HL-60 (cell line): ENCODE data around the gene NELFE.

Experiments
- DNase-seq, 2 experiments: peaks; one replicate each; pipeline ENCODE4 v3.0.0-alpha.2; 2010 to 2020; ENCODE audit warnings: low read depth in 1 of 2, low spot score in 1 of 2
- H3K27ac ChIP-seq: fragments of 250-450 bp; sonication (Bioruptor Pico); replicated peaks from 2 replicates; pipeline ENCODE4 v1.5.1; 2020; ENCODE audit warnings: mild to moderate bottlenecking, moderate library complexity
- H3K27me3 ChIP-seq: fragments of 250-450 bp; sonication (Bioruptor Pico); 2 replicates; pipeline ENCODE4 v1.5.1; 2021; ENCODE audit warnings: mild to moderate bottlenecking, moderate library complexity; ENCODE audit not compliant: insufficient read depth, poor library complexity, severe bottlenecking
- H3K4me3 ChIP-seq: replicated peaks from 2 replicates; pipeline ENCODE4 v1.5.1; 2011; ENCODE audit warnings: mild to moderate bottlenecking, control low read depth, low read length; ENCODE audit not compliant: insufficient read depth
- GABPA ChIP-seq: IDR thresholded peaks from 2 replicates; pipeline ENCODE4 v1.6.1; 2012; ENCODE audit warnings: low read depth
- POLR2AphosphoS5 ChIP-seq: IDR thresholded peaks from 2 replicates; pipeline ENCODE4 v1.6.1; 2012; ENCODE audit warnings: low read depth
- SPI1 ChIP-seq: IDR thresholded peaks from 2 replicates; pipeline ENCODE4 v1.6.1; 2012; ENCODE audit warnings: low read depth, mild to moderate bottlenecking, borderline replicate concordance
- TF ChIP-seq, protein P1 (sequence below): IDR thresholded peaks from one replicate; pipeline ENCODE4 v1.5.1; 2011; ENCODE audit warnings: low read length, control low read depth, inconsistent platforms; ENCODE audit not compliant: insufficient read depth
- TF ChIP-seq, protein P2 (sequence below): IDR thresholded peaks from 2 replicates; pipeline ENCODE4 v1.6.1; 2012; ENCODE audit warnings: low read depth; ENCODE audit not compliant: insufficient replicate concordance

Gene NELFE

DNA sequence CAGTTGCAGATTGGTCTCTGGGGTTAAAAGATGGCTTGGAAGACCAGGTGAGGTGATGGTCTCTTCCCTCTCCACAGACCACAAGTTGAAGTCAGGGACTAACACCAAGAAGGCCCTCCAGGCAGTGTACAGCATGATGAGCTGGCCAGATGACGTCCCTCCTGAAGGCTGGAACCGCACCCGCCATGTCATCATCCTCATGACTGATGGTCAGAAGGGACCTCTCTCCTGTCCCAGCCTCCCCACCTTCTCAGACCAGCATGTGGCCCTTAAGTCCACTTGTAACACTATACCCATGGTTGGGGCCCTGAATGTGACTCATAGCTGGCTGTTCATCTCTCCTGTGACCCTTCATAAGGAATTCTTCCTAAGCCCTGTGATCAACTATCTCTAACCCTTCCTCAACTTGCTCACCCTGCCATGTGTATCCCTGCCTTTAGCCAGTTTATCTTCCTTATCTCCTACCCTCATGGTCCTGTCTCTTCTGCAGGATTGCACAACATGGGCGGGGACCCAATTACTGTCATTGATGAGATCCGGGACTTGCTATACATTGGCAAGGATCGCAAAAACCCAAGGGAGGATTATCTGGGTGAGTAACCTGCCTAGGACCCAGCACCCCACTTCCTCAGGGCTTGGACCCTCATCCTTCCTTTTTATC is 9.9 kb downstream of the NELFE start:
- H3K27ac ChIP-seq: no peak overlapping the region
- H3K4me3 ChIP-seq: no peak overlapping the region
- no peaks in the 10 kb centered on the region for H3K27me3 ChIP-seq
- TF ChIP-seq GABPA (no peak), POLR2AphosphoS5 (no peak; the same call in 1 of the 2 replicates), SPI1 (no peak)
- TF ChIP-seq, protein P1, sequence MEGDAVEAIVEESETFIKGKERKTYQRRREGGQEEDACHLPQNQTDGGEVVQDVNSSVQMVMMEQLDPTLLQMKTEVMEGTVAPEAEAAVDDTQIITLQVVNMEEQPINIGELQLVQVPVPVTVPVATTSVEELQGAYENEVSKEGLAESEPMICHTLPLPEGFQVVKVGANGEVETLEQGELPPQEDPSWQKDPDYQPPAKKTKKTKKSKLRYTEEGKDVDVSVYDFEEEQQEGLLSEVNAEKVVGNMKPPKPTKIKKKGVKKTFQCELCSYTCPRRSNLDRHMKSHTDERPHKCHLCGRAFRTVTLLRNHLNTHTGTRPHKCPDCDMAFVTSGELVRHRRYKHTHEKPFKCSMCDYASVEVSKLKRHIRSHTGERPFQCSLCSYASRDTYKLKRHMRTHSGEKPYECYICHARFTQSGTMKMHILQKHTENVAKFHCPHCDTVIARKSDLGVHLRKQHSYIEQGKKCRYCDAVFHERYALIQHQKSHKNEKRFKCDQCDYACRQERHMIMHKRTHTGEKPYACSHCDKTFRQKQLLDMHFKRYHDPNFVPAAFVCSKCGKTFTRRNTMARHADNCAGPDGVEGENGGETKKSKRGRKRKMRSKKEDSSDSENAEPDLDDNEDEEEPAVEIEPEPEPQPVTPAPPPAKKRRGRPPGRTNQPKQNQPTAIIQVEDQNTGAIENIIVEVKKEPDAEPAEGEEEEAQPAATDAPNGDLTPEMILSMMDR: no peak
- TF ChIP-seq, protein P2, sequence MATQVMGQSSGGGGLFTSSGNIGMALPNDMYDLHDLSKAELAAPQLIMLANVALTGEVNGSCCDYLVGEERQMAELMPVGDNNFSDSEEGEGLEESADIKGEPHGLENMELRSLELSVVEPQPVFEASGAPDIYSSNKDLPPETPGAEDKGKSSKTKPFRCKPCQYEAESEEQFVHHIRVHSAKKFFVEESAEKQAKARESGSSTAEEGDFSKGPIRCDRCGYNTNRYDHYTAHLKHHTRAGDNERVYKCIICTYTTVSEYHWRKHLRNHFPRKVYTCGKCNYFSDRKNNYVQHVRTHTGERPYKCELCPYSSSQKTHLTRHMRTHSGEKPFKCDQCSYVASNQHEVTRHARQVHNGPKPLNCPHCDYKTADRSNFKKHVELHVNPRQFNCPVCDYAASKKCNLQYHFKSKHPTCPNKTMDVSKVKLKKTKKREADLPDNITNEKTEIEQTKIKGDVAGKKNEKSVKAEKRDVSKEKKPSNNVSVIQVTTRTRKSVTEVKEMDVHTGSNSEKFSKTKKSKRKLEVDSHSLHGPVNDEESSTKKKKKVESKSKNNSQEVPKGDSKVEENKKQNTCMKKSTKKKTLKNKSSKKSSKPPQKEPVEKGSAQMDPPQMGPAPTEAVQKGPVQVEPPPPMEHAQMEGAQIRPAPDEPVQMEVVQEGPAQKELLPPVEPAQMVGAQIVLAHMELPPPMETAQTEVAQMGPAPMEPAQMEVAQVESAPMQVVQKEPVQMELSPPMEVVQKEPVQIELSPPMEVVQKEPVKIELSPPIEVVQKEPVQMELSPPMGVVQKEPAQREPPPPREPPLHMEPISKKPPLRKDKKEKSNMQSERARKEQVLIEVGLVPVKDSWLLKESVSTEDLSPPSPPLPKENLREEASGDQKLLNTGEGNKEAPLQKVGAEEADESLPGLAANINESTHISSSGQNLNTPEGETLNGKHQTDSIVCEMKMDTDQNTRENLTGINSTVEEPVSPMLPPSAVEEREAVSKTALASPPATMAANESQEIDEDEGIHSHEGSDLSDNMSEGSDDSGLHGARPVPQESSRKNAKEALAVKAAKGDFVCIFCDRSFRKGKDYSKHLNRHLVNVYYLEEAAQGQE: no peak
- DNase-seq: no peak

DNA sequence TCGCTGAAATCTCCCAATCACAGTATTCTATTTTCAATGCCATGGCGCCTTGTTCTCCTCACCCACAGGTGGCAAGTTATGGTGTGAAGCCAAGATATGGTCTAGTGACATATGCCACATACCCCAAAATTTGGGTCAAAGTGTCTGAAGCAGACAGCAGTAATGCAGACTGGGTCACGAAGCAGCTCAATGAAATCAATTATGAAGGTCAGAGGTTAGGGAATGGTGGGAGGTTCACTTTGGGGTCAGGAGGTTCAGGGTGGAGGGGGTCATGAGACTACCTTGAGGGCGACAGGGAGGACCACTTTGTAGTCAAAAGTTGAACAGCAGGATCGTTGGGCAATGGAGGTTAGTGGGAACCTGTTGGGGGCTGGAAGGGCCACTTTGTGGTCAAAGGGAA is 10.5 kb downstream of the NELFE start:
- TF ChIP-seq GABPA: no peak
- TF ChIP-seq, protein P2: no peak
- TF ChIP-seq SPI1: no peak
- no peak for TF ChIP-seq POLR2AphosphoS5
- TF ChIP-seq, protein P1: no peak
- no peak overlapping the region for H3K4me3 ChIP-seq
- DNase-seq: no peak
- no peak overlapping the region for H3K27ac ChIP-seq
- H3K27me3 ChIP-seq: peaks cover 2% of the 10 kb centered on the region

DNA sequence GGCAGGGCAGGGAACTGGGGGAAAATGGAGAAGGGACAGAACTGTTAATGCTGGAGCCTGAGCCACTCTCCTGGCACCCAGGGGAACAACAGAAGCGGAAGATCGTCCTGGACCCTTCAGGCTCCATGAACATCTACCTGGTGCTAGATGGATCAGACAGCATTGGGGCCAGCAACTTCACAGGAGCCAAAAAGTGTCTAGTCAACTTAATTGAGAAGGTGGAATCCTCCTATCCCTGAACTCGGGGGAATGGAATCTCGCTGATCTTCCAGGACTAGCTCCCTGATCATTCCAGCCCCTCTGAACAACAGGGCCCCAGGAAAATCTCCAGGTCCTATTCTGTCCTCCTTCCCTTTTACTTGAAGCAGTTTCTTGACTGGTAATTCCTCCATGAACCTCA is 10.9 kb downstream of the NELFE start:
- no peak overlapping the region for H3K4me3 ChIP-seq

More for the DNA sequence above, 10.9 kb downstream of the NELFE start:
- peaks cover 4% of the 10 kb centered on the region for H3K27me3 ChIP-seq
- H3K27ac ChIP-seq: no peak overlapping the region
- TF ChIP-seq, protein P1: no peak
- TF ChIP-seq POLR2AphosphoS5: no peak
- TF ChIP-seq, protein P2: no peak
- no peak for DNase-seq
